ENCODE results near the gene HRG.

The HRG gene

GRCh38 chr3:186665625-186666188 lies at the start of gene HRG:
Gene HRG (plus strand): TSS chr3:186666014. CDS start chr3:186666032, 18 bp downstream.
- no peak for TF ChIP-seq CTCF (IDR thresholded peaks at IDR 0.05; ENCODE audit: control insufficient read depth, extremely low read depth, insufficient read depth)

DNA sequence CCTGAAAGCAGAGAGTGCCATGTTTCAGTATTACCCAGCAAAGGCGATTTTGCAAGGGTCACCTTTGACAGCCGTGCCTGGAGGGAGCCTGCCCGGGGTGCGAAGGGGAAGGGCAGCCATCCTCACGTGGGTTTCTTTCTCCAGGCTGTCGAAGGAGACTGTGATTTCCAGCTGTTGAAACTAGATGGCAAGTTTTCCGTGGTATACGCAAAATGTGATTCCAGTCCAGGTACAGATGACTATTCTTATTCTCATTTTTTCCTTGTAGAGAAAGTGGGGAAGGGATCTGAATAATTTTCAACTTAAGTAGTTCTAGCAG lies 49.6 kb upstream of the HRG start:
- H3K4me3 ChIP-seq (ENCODE audit: low read depth, low read length), result no peak overlapping the region
- no peak for DNase-seq (ENCODE audit: low read depth)
- no peak for TF ChIP-seq CTCF (IDR thresholded peaks at IDR 0.05; ENCODE audit: control insufficient read depth, extremely low read depth, insufficient read depth)

More at GRCh38 chr3:186665625-186666188, at the start of gene HRG:
- DNase-seq (ENCODE audit: low read depth), result no peak
- H3K4me3 ChIP-seq (ENCODE audit: low read depth, low read length), result no peak within 1 kb of the TSS

- H3K4me3 ChIP-seq (ENCODE audit: low read depth, low read length), result no peak overlapping the region
- peak; percentile 95 for TF ChIP-seq CTCF (IDR thresholded peaks at IDR 0.05; ENCODE audit: control insufficient read depth, extremely low read depth, insufficient read depth)
- DNase-seq (ENCODE audit: low read depth), result peak; percentile 75
These were observed 48.5 kb upstream of the HRG start for GRCh38 chr3:186617036-186617946.

DNA sequence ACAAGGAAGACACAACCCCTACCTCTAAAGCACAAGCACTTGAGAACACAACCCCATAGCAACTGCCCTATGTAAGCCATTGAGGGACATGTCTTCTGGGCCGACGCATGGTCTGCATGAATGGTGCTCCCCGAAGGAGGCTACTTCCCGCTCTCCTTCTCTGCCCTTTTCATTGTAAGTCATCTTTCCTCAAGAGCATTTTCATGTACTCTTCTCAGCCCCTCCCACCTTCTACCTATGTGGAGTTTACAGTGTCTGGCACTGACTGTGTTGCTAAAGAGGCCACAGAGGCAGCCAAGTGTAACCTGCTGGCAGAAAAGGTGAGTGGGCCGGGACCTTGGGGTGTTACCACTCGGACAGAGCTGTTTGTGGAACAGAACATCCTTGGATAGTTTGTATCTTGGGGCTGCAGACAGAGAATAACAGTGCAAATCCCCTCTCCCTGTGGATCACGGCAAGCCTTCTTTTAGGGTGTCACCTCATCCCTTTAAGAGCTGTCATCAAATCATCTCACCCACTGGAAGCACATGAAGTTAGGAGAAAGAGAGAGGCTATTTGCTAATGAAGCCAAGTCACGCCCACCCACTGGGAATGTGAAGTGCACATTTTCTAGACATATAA lies 47.4 kb upstream of the HRG start:
- DNase-seq (ENCODE audit: low read depth), result no peak
- no peak overlapping the region for H3K4me3 ChIP-seq (ENCODE audit: low read depth, low read length)
- TF ChIP-seq CTCF (IDR thresholded peaks at IDR 0.05; ENCODE audit: control insufficient read depth, extremely low read depth, insufficient read depth), result no peak

DNA sequence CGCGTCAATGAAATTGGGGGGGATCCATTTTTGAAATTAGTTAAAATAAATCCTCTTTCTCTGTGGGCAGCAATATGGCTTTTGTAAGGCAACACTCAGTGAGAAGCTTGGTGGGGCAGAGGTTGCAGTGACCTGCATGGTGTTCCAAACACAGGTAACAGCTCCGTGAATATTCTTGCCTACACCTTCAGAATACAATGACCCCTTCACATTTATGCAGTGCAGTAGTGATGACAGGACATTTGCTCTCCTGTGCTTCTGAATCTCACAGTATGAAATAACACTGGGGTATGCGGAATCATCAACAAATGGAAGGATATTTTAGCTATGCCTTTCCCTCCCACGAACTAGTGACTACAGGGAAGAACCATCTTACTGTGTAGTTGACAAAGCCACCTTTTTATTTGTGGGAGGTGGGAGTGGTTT lies 46.0 kb upstream of the HRG start:
- no peak for TF ChIP-seq CTCF (IDR thresholded peaks at IDR 0.05; ENCODE audit: control insufficient read depth, extremely low read depth, insufficient read depth)
- no peak overlapping the region for H3K4me3 ChIP-seq (ENCODE audit: low read depth, low read length)
- no peak for DNase-seq (ENCODE audit: low read depth)

DNA sequence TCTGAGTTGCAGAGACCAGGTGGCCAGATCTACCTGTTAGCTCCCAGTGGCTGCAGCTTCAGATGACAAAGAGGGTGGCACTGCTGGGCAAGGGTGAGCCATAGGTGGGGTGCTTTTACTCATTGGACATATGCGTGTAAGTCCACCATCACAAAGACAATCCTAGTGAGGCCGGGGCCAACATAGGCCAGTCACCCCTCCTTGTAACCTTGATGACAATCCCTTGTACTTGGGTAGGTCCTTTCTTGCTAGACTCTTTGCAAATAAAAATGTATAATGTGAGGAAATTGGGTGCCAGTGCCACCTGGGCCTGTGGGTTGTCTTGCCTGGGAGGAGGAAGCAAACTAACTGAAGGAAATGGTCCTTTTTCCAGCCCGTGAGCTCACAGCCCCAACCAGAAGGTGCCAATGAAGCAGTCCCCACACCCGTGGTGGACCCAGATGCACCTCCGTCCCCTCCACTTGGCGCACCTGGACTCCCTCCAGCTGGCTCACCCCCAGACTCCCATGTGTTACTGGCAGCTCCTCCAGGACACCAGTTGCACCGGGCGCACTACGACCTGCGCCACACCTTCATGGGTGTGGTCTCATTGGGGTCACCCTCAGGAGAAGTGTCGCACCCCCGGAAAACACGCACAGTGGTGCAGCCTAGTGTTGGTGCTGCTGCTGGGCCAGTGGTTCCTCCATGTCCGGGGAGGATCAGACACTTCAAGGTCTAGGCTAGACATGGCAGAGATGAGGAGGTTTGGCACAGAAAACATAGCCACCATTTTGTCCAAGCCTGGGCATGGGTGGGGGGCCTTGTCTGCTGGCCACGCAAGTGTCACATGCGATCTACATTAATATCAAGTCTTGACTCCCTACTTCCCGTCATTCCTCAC lies 45.4 kb upstream of the HRG start:
- no peak overlapping the region for H3K4me3 ChIP-seq (ENCODE audit: low read depth, low read length)
- DNase-seq (ENCODE audit: low read depth), result no peak
- no peak for TF ChIP-seq CTCF (IDR thresholded peaks at IDR 0.05; ENCODE audit: control insufficient read depth, extremely low read depth, insufficient read depth)

All from LNCaP clone FGC (cell line).